ENCODE results near the gene MRM2. TPM values are rescaled to one million over a fixed set of nuclear protein-coding genes. Genes with fewer than 3 reads are reported as not detected.

Gene MRM2
- total RNA-seq, 1 experiment from 2014 or later: 49.9 TPM

- POLR2A ChIA-PET: no interaction called here
- H3K4me3 ChIP-seq (ENCODE audit: low read depth in 2 of 2, low read length in 2 of 2): no peak overlapping the region
- DNase-seq (ENCODE audit: low read depth, low spot score) (no peak), ATAC-seq (no peak)
- BruUV-seq (replicated peaks): TSS peak; percentile 24
- intact Hi-C loops (cut with micrococcal nuclease; ENCODE audit: unreplicated experiment) (no loop called here), in situ Hi-C loops (cut with HindIII; ENCODE audit: low pct_unique_long_range_greater_than_20kb, low sequenced_read_pairs) (no loop called here)
- CTCF ChIA-PET: interaction anchor here (0.6 kb wide), 1 partner anchor 118 kb away, joined by 6 read pairs; no protein-coding TSS in a partner anchor
- no peak overlapping the region for H3K27ac ChIP-seq (ENCODE audit: low read length)
- TF ChIP-seq CTCF (IDR thresholded peaks at IDR 0.05): no peak
- no peak for TF ChIP-seq TCF7L2 (IDR thresholded peaks at IDR 0.05; ENCODE audit: low read depth, low read length)
- no peak for TF ChIP-seq POLR2AphosphoS5 (IDR thresholded peaks at IDR 0.05; ENCODE audit: low read depth, low read length)
- TF ChIP-seq SIN3A (IDR thresholded peaks at IDR 0.05; ENCODE audit: borderline replicate concordance, insufficient read depth, low read depth, low read length): no peak
- TF ChIP-seq REST (IDR thresholded peaks at IDR 0.05; ENCODE audit: insufficient read depth in 1 of 2, low read depth in 2 of 2, low read length in 1 of 2): no peak
- peaks cover 7% of the 10 kb centered on the region for H3K36me3 ChIP-seq (ENCODE audit: control insufficient read depth, insufficient read depth, low read length)
- H3K27me3 ChIP-seq (ENCODE audit: control insufficient read depth, insufficient read depth, low read length): no peaks in the 10 kb centered on the region
- no peaks in the 10 kb centered on the region for H3K9me3 ChIP-seq (ENCODE audit: control insufficient read depth, insufficient read depth, low read depth, low read length)
- peaks cover 11% of the 10 kb centered on the region; the same call in 1 of the 2 replicates for H3K4me1 ChIP-seq (ENCODE audit: control insufficient read depth, insufficient read depth, low read length)
Observed at GRCh38 chr7:2229467-2229866, 12.5 kb downstream of the MRM2 start.

- DNase-seq (ENCODE audit: low read depth, low spot score) (no peak), ATAC-seq (no peak)
- no peak overlapping the region for H3K4me3 ChIP-seq (ENCODE audit: low read depth in 2 of 2, low read length in 2 of 2)
- BruUV-seq (replicated peaks): no TSS peak
- TF ChIP-seq POLR2AphosphoS5 (IDR thresholded peaks at IDR 0.05; ENCODE audit: low read depth, low read length) (no peak), SIN3A (IDR thresholded peaks at IDR 0.05; ENCODE audit: borderline replicate concordance, insufficient read depth, low read depth, low read length) (no peak), REST (IDR thresholded peaks at IDR 0.05; ENCODE audit: insufficient read depth in 1 of 2, low read depth in 2 of 2, low read length in 1 of 2) (no peak), CTCF (IDR thresholded peaks at IDR 0.05) (no peak), TCF7L2 (IDR thresholded peaks at IDR 0.05; ENCODE audit: low read depth, low read length) (no peak)
- intact Hi-C loops (cut with micrococcal nuclease; ENCODE audit: unreplicated experiment): no loop called here
- peaks cover 9% of the 10 kb centered on the region; the same call in 1 of the 2 replicates for H3K4me1 ChIP-seq (ENCODE audit: control insufficient read depth, insufficient read depth, low read length)
- H3K36me3 ChIP-seq (ENCODE audit: control insufficient read depth, insufficient read depth, low read length): peaks cover 7% of the 10 kb centered on the region
- POLR2A ChIA-PET: no interaction called here
- CTCF ChIA-PET: interaction anchor here (0.6 kb wide), 1 partner anchor 119 kb away, joined by 6 read pairs; no protein-coding TSS in a partner anchor
- in situ Hi-C loops (cut with HindIII; ENCODE audit: low pct_unique_long_range_greater_than_20kb, low sequenced_read_pairs): no loop called here
- no peaks in the 10 kb centered on the region for H3K27me3 ChIP-seq (ENCODE audit: control insufficient read depth, insufficient read depth, low read length)
- no peak overlapping the region for H3K27ac ChIP-seq (ENCODE audit: low read length)
- no peaks in the 10 kb centered on the region for H3K9me3 ChIP-seq (ENCODE audit: control insufficient read depth, insufficient read depth, low read depth, low read length)
Observed at GRCh38 chr7:2228921-2229320, 13.1 kb downstream of the MRM2 start.
